ENCODE measurements around the gene NECAB3. TPM values are rescaled to one million over a fixed set of nuclear protein-coding genes. Genes with fewer than 3 reads are reported as not detected.

NECAB3 gene
- total RNA-seq, 2 experiments from 2014 or later, result 62.4 to 79.4 TPM

DNA sequence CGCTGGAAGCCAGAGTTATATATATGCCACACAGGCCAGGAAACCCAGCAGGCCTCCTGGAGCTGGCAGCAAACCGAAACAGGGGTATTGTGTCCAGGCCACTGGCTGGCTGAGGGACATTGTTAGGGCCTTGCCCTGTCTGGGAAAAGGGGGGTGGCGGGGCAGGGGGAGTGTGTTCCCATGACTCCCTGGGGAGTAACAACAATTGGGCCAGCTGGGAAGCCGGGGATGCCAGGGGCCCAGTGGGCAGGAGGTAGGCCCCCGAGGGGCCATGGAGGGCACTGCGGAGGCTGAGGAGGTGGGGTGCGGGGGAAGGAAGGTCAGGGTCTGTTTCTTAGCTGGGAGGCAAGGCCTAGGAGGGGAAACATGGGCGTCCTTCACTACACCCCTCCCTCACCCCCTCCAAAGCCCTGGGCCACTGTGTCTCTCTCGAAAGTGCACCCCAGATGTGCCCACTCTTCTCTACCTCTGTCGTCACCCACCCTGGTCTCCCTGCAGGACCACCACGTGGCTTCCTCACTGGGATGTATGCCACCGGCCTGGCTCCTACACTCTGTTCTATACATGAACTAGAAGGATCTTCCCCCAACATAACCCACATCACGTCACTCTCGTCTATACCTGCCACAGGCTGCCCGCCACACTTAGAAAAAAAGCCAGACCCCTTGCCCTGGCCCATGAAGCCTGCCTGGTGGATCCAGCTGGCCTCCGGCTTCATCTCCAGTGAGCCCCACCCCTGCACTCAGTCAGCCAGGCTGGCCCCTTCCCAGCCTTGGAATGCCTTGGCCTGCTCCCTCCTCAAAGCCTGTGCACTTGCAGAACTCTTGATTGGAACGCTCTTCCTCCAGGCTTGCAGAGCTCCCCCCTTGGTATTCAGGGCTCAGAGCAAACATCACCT is 19.8 kb upstream of the NECAB3 start:
- Histone ChIP-seq H3K79me2 (ENCODE audit: insufficient read depth, low read depth, low read length) (no peaks in the 10 kb centered on the region), H2AFZ (ENCODE audit: low read length) (0 out of 2 replicates have a peak overlapping the region, but pooled peaks have one; percentile 28), H3K4me3 (ENCODE audit: low read depth, low read length, poor library complexity, severe bottlenecking) (no peak overlapping the region), H3K4me2 (ENCODE audit: low read length) (no peak overlapping the region), H3K9me2 (ENCODE audit: insufficient read depth, low read length) (no peaks in the 10 kb centered on the region), H4K20me1 (ENCODE audit: insufficient read depth, low read length) (no peaks in the 10 kb centered on the region), H3K27ac (ENCODE audit: low read depth, low read length, poor library complexity, severe bottlenecking) (no peak overlapping the region), H3K4me1 (ENCODE audit: insufficient read depth, low read length, poor library complexity, severe bottlenecking) (peaks cover 25% of the 10 kb centered on the region), H3K36me3 (ENCODE audit: insufficient read depth, low read length) (no peaks in the 10 kb centered on the region), H3K9me3 (ENCODE audit: low read length) (no peaks in the 10 kb centered on the region)
- CTCF ChIA-PET (ENCODE audit: unreplicated experiment), result no interaction called here
- POLR2A ChIA-PET, result interaction anchor here (0.6 to 1.0 kb wide), 2 partner anchors 10 to 27 kb away, joined by 4 to 6 read pairs; partner anchors contain the start of gene ACTL10
- intact Hi-C loops (cut with micrococcal nuclease; ENCODE audit: unreplicated experiment), result no loop called here
- no peak for DNase-seq (ENCODE audit: low spot score)
- BruUV-seq (replicated peaks), result no TSS peak
- TF ChIP-seq, protein P1, sequence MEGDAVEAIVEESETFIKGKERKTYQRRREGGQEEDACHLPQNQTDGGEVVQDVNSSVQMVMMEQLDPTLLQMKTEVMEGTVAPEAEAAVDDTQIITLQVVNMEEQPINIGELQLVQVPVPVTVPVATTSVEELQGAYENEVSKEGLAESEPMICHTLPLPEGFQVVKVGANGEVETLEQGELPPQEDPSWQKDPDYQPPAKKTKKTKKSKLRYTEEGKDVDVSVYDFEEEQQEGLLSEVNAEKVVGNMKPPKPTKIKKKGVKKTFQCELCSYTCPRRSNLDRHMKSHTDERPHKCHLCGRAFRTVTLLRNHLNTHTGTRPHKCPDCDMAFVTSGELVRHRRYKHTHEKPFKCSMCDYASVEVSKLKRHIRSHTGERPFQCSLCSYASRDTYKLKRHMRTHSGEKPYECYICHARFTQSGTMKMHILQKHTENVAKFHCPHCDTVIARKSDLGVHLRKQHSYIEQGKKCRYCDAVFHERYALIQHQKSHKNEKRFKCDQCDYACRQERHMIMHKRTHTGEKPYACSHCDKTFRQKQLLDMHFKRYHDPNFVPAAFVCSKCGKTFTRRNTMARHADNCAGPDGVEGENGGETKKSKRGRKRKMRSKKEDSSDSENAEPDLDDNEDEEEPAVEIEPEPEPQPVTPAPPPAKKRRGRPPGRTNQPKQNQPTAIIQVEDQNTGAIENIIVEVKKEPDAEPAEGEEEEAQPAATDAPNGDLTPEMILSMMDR (conservative IDR thresholded peaks at IDR 0.05; ENCODE audit: low read length), result no peak
- TF ChIP-seq EZH2phosphoT487 (IDR thresholded peaks at IDR 0.05; ENCODE audit: borderline replicate concordance, low read depth, low read length), result no peak

DNA sequence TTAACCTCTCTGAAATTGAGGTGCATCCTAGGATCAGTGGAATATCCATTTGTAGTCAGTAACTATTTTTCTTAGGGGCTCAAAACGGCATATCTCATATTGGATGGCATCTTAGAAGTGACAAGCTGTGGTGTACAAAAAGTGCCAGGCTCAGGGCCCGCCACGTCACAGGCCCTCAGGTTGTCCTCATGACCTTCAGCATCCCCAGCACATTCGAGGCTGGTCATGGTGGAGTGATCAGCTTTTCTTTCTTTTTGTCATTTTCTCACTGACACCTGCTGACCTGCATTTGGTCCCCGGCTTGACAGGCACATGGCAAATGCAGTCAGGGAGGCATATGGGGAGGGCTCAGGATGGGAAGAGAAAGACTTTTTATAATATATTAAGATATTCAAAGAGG is 19.1 kb upstream of the NECAB3 start:
- BruUV-seq (replicated peaks), result no TSS peak
- Histone ChIP-seq H3K36me3 (ENCODE audit: insufficient read depth, low read length) (no peaks in the 10 kb centered on the region), H3K9me2 (ENCODE audit: insufficient read depth, low read length) (no peaks in the 10 kb centered on the region), H3K4me3 (ENCODE audit: low read depth, low read length, poor library complexity, severe bottlenecking) (no peak overlapping the region), H3K4me2 (ENCODE audit: low read length) (no peak overlapping the region), H3K27ac (ENCODE audit: low read depth, low read length, poor library complexity, severe bottlenecking) (no peak overlapping the region), H3K9me3 (ENCODE audit: low read length) (no peaks in the 10 kb centered on the region), H2AFZ (ENCODE audit: low read length) (0 out of 2 replicates have a peak overlapping the region, but pooled peaks have one; percentile 28), H3K79me2 (ENCODE audit: insufficient read depth, low read depth, low read length) (no peaks in the 10 kb centered on the region), H4K20me1 (ENCODE audit: insufficient read depth, low read length) (no peaks in the 10 kb centered on the region), H3K4me1 (ENCODE audit: insufficient read depth, low read length, poor library complexity, severe bottlenecking) (peaks cover 32% of the 10 kb centered on the region)
- ChIA-PET CTCF (ENCODE audit: unreplicated experiment) (no interaction called here), POLR2A (interaction anchor here (0.6 to 1.0 kb wide), 3 partner anchors 9 to 26 kb away, joined by 4 to 6 read pairs (median 5); partner anchors contain the start of gene ACTL10)
- intact Hi-C loops (cut with micrococcal nuclease; ENCODE audit: unreplicated experiment), result no loop called here
- peak; percentile 40 for DNase-seq (ENCODE audit: low spot score)
- TF ChIP-seq, protein P1 (conservative IDR thresholded peaks at IDR 0.05; ENCODE audit: low read length), result no peak
- no peak for TF ChIP-seq EZH2phosphoT487 (IDR thresholded peaks at IDR 0.05; ENCODE audit: borderline replicate concordance, low read depth, low read length)
